ENCODE measurements around the gene RNF213.
"Not testable (repeated sequence)": the region's sequence is repeated elsewhere in the genome, so short reads cannot be mapped to it uniquely, and the experiment has no call there.

Gene RNF213

GRCh38 chr17:80225230-80225629, 35.4 kb upstream of the RNF213 start:
- DNase-seq: no peak

DNA sequence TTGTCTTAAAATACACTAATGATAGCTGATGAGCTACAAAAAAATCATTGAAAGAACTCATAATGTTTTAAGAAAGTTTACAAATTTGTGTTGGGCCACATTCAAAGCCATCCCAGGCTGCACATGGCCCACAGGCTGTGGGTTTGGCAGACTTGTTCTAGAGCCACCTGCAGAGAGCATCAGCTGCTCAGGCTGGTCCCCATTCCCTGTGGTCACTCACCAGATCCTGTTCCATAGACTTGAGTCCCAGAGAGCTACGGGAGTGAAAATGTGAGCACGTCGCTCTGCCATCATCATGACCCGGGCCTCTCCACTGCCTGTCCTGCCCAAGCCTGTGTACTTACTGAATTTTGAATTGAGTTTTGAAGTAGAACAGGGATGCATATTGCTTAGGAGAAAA, 33.5 kb upstream of the RNF213 start:
- DNase-seq: no peak

DNA sequence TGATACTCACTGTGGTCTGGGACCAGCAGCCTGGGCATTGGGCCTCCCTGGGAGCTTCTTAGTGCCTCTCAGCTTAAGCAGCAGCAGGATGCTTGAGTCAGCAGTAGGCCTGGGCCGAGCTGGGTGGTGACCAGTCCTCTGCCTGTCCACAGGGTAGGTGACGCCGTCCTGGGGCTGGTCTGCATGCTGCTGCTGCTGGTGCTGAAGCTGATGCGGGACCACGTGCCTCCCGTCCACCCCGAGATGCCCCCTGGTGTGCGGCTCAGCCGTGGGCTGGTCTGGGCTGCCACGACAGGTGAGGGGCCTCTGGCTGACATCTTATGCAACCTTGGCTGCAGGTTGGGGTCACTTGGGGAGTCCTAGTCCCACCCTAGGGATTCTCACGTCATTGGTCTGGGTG, 33.0 kb upstream of the RNF213 start:
- no peak for DNase-seq

DNA sequence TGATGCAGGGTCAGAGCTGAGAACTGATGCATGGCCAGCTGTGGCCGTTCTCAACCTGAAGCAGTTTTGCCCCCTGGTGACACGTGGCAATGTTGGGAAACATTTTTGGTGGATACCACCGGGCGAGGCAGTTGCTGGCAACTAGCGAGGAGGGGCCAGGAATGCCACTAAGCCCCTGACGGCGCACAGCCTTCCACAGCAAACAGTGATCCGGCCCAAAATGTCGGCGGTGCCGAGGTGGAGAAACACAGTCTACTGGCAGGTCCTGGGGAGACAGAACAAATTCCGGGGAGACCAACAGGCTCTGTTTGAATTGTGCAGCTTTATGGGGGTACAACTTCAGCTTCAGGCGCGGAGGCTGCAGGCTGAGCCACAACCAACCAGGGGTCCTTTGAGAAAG, 32.2 kb upstream of the RNF213 start:
- no peak for DNase-seq

GRCh38 chr17:80229011-80229410, 31.6 kb upstream of the RNF213 start:
- DNase-seq: no peak

DNA sequence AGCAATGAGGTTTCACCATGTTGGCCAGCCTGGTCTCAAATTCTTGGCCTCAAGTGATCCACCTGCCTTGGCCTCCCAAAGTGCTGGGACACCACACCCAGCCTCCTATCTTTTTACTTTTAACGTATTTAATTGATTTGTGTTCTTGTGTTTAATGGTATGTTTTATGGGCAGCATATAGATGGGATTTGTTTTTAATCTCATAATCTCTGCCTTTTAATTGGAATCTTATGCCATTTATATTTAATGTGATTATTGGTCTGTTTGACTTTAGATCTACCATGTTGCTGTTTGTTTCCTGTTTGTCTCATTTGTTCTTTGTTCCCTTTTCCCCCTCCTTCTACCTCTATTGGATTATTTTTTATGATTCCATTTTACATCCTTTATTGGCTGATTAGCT, 28.2 kb upstream of the RNF213 start:
- DNase-seq: no peak

DNA sequence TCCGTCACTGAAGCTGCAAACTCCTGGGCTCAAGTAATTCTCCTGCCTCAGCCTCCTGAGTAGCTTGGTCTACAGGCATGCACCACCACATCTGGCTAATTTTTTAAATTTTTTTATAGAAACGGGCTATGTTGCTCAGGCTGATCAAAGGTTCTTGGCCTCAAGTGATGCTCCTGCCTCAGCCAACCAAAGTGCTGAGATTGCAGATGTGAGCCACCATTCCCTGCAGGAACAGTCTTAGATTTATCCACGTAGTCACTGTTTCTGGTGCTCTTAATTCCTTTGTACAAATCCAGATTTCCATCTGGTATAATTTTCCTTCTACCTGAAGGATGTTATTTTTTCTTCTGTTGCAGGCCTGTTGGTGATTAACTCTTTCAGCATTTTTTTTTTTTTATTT, 27.4 kb upstream of the RNF213 start:
- no peak for DNase-seq

DNA sequence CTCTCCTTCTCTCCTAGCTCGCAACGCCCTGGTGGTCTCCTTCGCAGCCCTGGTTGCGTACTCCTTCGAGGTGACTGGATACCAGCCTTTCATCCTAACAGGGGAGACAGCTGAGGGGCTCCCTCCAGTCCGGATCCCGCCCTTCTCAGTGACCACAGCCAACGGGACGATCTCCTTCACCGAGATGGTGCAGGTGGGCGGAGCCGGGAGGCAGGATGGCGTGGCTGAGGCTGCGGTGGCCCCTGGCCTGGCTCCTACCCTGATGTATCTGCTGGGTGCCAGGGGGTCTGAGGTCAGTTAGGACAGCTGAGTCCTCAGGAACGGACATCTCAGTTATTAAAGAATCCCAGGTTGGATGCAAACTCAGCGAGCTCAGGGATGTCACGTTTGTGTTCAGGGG, 23.7 kb upstream of the RNF213 start:
- no peak for DNase-seq

GRCh38 chr17:80237386-80237785, 23.3 kb upstream of the RNF213 start:
- no peak for DNase-seq

DNA sequence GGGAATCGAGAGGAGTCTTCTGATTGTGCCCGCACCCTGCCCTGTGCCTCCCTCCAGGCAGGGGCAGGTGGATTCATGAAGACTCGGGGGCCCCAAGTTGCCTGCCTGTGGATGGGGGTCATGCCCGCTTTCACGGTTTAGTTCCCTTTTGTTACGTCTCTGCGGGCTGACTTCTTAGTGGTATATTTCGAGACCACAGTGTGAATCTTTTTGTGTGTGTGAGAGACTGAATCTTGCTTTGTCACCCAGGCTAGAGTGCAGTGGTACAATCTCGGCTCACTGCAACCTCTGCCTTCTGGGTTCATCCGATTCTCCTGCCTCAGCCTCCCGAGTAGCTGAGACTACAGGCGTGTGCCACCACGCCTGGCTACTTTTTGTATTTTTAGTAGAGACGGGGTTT, 18.1 kb upstream of the RNF213 start:
- no peak for DNase-seq

DNA sequence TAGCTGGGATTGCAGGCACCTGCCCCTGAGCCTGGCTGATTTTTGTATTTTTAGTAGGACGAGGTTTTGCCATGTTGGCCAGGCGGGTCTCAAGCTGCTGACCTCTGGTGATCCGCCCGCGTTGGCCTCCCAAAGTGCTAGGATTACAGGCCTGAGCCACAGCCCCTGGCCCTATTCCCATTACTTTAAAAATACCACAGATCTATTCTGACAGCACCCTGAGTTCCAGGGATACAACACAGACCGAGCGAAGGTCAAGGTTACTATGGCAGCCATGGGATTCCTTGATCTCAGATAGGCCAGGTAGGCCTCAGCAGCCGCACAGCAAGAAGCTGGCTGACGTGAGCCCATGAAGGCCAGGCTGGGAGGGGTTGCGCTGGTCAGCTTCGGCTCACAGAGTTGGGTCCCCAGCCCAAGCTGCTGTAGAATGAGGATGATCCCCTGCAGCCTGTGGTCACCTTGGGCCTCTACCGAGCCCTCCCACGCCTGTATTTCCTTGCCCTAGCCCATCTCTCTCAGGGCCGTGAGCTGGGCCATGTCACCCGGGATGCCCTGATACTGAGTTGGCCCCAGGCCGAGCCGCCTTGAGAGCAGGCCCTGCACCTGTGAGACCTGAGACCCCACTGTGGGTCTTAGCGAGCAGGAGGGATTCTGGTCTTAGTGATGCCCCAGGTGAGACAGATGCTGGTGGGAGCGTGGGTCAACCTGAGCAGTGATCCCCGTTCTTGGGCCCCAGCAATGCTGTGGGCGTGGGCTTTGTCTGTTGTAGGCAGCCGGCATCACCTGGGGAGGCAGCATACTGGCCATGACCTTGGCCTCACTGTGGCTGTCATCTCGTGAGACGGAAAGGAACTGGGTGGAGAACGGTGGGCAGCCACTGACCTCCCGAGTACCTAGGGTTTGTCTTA, 16.9 kb upstream of the RNF213 start:
- no peak for DNase-seq

DNA sequence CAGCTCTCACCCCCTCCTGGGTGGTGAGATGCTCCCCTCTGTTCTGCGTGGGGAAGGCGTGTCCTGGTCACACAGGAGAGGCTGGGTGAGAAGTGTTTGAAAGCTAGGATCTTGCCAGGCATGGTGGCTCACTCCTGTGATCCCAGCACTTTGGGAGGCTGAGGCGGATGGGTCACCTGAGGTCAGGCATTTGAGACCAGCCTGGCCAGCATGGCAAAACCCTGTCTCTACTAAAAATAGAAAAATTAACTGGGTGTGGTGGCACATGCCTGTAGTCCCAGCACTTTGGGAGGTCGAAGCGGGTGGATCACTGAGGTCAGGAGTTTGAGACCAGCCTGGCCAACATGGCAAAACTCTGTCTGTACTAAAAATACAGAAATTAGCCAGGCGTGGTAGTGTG, 16.2 kb upstream of the RNF213 start:
- not testable (repeated sequence) for DNase-seq

DNA sequence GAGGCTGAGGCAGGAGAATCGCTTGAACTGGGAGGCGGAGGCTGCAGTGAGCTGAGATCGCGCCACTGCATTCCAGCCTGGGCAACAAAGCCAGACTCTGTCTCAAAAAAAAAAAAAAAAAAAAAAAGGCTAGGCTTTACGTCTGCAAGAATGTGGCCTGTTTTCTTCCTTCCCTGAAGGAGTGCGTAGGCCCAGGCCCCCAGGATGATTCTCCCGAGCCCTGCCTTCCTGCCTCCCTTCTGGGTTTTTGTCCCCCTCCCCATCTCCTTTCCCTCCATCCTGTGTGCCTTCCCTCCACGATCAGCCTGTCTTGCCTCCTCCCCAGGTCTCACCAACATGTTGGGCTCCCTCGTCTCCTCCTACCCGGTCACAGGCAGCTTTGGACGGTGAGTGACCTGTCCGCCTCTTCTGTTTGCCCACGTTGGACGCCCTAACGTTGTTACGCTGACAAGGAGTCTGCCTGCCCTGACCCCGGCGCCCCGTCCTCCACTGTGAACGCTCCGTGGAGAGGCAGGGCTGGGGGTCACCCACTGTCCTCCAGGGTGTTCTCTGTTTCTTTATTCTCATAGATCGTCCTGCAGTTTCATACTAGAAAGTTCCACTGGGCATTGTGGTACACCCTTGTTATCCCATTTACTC, 15.7 kb upstream of the RNF213 start:
- DNase-seq: no peak

- no peak for DNase-seq
These were observed 14.9 kb upstream of the RNF213 start for GRCh38 chr17:80245566-80246265.

DNA sequence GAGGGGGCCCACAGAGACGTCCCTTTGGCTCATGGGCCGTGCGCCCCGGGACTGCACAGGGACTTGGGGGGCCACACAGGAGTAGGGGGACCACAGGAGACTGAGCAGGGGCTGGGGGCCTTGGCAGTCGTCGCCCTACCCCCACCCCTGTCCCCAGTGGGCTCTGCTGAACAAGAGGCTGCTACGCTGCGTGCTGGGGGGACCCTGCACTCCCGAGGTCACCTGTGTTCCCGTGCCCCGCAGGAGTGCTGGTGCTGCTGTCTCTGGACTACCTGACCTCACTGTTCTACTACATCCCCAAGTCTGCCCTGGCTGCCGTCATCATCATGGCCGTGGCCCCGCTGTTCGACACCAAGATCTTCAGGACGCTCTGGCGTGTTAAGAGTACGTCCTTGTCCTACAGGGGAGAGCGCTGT, 14.4 kb upstream of the RNF213 start:
- DNase-seq: no peak

DNA sequence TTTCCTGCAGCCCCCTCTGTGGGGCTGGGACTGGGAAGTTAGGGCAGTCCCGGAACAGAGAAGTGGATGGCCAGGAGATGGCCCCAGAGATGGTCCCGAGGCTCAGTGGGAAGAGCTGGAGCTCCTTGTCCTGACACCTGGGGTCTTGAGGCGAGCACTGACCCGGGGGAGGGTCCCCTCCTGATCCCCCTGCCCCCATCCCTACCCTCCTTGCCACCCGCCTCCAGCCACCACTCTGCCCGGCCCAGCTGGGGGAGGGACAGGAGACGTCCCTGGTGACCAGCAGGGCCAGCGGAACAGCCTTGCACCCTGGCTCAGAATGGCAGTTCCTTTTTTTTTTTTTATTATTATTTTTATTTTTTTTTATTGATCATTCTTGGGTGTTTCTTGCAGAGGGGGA, 13.9 kb upstream of the RNF213 start:
- DNase-seq: no peak

- no peak for DNase-seq
These were observed 13.1 kb upstream of the RNF213 start for GRCh38 chr17:80247561-80247960.

DNA sequence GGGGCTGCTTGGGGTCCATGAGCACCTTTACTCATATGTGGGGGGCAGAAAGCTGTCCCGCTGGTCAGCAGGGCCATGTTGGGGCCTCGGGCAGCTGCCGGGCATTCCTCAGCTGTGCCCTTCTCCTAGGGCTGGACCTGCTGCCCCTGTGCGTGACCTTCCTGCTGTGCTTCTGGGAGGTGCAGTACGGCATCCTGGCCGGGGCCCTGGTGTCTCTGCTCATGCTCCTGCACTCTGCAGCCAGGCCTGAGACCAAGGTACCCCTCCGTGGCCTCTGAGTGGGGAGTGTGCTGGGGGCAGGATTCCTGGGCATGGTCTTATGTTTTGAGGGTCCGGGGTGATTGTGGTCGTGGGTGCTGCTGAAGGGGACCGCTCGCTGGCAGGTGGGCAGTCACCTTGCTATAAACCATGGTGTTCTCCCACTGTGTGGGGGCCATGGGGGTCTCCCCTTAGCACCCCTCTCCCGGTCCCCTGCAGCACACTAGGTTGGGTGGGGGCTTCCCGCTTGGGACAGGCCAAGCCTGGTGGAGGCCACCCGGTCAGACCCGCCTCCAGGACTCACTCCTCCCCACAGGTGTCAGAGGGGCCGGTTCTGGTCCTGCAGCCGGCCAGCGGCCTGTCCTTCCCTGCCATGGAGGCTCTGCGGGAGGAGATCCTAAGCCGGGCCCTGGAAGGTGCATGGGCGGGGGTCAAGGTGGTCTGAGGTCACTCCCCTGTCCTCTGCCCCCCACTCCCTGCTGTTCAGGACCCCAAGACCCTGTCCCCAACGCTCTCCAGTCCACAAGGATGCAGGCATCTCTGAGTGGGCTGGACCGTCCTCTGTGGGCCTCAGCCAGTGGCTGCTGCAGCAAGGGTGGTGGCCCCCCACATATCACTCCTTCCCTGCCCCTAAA, 12.4 kb upstream of the RNF213 start:
- DNase-seq: no peak

- DNase-seq: no peak
These were observed 11.6 kb upstream of the RNF213 start for GRCh38 chr17:80248894-80249710.

GRCh38 chr17:80251966-80252365, 8.7 kb upstream of the RNF213 start:
- no peak for DNase-seq

GRCh38 chr17:80252871-80253270, 7.8 kb upstream of the RNF213 start:
- peak; percentile 52 to 79 for DNase-seq

Measured in NCI-H187 (cell line).